ENCODE measurements around the gene SEC24D.
"Not testable (repeated sequence)": the region's sequence is repeated elsewhere in the genome, so short reads cannot be mapped to it uniquely, and the experiment has no call there.

Gene SEC24D

DNA sequence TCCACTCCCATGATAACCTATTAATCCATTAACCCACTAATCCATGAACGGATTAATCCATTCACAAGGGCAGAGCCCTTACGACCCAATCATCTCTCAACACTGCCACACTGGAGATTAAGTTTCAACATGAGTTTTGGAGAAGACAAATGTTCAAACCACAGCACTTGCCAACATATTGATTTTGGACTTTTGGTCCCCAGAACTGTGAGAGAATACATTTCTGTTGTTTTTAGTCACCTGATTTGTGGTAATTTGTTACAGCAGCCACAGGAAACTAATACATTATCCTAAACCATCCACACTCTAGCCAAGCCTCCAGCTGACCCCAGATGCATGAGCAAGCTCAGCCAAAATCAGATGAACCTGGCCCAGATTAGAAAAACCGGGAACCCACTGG is 22.4 kb downstream of the SEC24D start:
- DNase-seq (ENCODE audit: low spot score) (no peak), FAIRE-seq (no peak)

DNA sequence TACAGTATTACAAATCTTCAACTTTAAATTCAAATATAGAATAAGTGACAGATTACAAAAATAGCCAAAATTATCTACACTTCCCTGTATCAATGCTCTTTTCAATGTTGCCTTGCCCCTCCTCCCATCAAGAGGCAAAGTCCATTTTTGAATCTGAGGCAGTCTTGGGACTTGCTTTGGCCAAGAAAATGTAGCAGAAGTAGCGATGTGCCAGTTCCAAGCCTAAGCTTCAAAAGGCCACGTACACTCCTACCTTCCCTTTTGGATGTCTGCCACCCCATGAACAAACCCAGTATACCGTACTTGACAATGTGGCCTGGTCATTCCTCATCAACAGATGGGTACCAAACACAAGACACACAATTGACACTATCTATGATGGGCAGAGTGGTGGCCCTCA is 24.1 kb downstream of the SEC24D start:
- no peak for FAIRE-seq
- DNase-seq (ENCODE audit: low spot score): no peak

DNA sequence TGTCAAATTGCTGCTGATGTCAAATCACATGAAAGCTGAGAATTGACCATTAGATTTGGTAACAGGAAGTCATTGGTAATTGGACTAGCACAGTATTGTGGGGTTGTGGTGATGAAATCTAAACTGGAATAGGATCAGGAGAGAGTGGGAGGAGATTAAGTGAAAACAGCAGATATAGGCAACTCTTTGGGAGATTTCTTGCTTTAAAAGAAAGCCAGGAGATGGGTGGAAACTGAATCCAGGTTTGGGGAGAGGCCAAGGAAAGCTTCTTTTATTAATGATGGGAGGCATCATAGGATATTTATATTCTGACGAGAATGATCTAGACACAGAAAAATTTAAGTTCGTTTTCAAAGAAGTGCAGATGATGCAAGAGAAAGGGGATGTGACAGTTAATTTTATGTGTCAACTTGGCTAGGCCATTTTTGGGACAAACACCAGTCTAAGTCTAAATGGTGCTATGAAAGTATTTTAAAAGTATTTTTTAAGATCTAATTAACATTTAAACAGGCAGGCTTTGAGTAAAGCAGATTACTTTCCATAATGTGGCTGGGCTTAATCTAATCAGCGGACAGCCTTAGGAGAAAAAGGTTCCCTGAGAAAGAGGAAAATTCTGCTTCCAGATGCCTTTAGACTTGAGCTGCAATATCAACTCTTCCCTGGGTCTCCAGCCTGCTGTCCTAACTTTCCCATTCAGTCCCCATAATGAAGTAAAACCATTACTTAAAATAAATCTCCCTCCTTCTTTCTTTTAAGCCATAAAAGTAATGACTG is 24.7 kb downstream of the SEC24D start:
- DNase-seq (ENCODE audit: low spot score): no peak
- no peak for FAIRE-seq

DNA sequence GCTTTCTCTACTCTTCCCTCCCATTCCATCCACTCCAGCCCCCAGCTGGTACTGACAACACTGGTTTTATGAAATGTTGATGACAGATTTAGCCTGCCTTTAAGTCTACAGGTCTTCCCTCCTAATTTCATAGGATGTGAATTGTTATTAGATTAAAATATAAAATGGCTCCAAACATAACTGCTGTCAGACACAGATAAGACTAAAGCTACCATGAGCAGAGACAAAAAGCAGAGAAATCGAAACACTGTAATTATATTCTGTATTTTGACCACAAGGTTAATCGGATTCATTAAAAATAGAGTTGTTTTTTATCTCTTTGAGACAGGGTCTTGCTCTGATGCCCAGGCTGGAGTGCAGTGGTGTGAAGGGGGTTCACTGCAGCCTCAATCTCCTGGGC is 28.3 kb downstream of the SEC24D start:
- no peak for FAIRE-seq
- no peak for DNase-seq (ENCODE audit: low spot score)

DNA sequence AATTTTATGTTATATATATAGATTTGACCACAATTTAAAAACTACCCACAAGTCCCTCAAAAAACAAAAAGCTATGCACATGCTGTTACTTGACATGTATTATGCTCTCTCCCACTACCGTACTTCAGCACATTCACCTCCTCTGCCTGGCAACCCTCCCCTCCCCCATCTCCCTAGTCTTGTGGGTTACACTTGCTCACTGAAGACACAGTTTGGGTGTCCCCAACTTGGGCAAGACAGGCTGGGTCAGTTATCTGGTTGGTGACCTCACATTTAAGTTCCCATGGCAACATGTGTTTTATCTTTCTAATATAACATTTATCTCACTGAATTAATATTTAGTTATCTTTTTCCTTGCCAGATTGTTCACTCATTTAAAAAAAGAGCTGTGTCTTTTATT is 32.7 kb downstream of the SEC24D start:
- DNase-seq (ENCODE audit: low spot score) (no peak), FAIRE-seq (no peak)

DNA sequence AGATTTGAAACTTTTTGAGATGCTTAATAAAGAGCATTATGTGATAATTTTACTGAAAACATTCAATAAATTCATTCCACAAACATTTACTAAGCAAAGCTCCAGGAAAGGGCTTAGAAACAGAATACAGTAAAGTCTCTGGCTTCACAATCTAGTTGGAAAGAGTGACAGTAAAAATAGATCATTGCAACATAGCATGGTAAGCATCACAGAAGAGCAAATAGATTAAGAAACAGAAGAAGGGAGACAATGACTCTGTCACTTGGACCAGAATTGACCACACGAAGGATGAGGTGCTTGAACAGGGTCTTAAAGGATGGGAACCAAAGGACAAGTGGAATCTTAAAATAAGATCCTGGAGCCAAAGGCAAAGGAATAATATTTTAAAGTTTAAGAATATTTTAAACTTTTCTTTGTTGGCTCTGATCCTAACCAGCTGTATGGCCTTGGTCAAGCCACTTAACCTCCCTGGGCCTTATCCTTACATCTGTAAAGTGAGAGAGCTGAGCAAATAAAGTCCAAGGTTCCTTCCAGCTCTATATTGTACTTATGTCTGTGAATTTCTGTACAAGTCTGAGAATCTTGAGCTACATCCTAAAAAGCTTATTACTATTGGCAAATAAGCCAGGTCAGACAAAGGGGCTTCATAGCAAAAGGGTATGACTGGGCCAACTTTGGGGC is 33.9 kb downstream of the SEC24D start:
- no peak for DNase-seq (ENCODE audit: low spot score)
- FAIRE-seq: no peak

DNA sequence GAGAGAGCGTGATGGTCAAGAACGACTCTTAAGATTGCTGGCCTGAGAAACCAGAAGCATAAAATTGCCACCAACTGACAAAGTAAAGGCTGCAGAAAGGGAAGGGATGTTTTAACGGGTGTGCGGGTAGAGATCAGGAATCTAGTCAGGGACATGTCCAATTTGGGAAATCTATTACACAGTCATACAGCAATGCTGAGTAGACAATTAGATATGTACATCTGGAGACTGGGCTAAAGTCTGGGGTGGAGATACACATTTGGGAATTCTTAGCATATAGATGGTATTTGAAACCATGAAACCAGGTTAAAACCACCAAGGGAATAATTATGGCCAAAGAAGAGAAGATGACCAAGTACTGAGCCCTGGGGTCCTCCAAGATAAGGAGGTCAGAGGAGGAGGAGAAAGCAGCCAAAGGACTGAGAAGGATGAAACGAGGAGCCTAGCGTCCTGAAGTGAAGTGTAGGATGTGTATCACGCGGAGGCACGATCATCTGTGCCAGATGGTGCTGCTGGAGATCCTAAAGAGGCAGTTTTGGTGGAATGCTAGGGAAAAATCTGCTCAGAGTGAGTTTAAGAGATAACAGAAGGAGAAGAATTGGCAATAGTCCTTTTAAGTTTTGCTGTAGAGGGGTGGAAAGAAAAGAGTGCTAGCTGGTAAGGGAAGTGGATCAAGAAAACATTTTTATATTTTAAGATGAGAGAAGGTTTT is 36.5 kb downstream of the SEC24D start:
- FAIRE-seq (no peak), DNase-seq (ENCODE audit: low spot score) (no peak)

DNA sequence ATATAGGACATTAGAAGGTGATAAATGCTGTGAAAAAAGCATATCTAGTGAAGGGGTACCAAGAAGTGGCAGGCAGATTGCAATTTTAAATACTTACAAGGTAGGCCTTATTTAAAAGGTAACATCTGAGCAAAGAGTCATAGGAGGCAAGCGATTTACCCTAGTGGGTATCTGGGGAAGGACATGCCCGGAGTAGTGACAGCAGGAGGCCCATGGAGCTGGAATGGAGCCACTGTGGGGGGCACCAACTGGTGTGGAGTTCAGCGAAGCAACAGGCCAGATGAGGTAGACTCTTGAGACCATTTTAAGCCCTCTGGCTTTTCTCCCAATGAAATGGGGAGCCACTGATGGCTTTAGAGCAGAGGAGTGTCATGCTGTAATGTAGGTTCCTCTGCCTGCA is 37.3 kb downstream of the SEC24D start:
- FAIRE-seq (no peak), DNase-seq (ENCODE audit: low spot score) (no peak)

DNA sequence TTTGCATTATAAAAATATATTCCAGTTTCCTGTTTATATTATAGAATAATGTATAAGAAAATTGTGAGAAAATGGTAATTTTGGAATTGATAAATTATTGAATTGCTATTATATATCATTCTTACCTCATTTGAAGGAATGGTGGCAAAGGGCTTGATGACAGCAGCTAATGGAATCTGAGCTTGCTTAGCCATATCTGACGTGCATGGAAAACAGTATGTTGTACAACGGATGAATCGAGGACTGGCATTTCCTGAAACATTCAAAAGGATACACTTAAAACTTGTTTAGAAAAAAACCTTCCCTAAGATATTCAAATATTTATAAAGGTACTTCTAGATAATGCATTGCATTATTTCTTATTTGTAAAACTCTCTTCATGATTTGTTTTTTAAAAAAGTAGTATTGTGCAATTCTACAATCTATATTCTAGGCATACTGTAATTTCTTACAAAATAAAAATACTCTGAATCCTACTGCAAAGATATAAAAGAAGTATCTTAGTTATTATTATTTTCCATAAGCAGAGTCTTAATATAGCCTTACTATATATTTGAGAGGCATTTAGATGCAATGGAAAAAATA is 38.3 kb downstream of the SEC24D start:
- no peak for FAIRE-seq

DNA sequence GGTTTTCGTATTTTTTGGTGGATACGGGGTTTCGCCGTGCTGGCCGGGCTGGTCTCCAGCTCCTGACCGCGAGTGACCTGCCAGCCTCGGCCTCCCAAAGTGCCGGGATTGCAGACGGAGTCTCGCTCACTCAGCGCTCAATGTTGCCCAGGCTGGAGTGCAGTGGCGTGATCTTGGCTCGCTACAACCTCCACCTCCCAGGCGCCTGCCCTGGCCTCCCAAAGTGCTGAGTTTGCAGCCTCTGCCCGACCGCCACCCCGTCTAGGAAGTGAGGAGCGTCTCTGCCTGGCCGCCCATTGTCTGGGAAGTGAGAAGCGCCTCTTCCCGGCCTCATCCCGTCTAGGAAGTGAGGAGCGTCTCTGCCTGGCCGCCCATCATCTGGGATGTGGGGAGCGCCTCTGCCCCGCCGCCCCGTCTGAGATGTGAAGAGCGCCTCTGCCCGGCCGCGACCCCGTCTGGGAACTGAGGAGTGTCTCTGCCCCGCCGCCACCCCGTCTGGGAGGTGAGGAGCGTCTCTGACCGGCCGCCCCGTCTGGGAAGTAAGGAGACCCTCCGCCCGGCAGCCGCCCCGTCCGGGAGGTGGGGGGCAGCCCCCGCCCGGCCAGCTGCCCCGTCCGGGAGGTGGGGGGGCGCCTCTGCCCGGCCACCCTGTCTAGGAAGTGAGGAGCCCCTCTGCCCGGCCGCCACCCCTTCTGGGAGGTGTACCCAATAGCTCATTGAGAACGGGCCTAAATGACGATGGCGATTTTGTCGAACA is 44.1 kb downstream of the SEC24D start:
- FAIRE-seq; DNase-seq (ENCODE audit: low spot score): not testable (repeated sequence)

More for the DNA sequence above, 38.3 kb downstream of the SEC24D start:
- DNase-seq (ENCODE audit: low spot score): no peak

DNA sequence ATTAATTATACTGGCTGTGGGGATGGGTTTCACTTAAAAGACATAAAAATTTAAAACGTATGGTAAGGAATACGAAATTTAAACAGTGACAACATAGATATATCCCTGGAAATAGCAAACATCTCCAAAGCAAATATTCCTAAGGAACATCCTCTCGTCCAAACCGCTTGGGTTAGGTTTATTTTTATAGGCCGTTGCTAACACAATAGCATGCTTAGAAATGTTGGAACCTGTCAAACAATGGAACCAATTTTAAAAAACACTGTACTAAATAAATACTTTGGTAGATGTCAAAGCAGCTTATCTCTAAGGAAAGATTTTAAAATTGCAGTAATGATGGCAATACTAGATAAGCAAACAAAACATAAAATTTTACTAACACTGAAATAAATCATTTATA is 45.4 kb downstream of the SEC24D start:
- no peak for DNase-seq (ENCODE audit: low spot score)
- FAIRE-seq: no peak

DNA sequence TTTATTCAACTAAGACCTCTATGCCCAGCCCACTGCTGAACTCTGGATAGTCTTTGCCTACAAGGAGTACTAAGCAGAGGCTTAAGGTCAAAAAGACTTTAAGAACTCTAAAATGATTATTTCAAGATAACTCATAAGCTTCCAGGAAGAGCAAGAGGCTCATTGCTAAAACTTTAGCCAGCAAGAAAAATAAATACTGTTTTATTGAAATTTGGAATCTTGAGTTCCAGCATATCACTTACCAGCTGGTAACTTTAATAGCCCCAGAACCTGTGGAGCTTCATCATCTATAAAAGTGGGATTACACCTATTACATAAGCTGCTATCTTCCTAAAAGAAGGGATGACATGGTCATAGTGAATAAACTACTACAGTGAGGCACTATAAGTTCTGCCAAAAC is 47.0 kb downstream of the SEC24D start:
- DNase-seq (ENCODE audit: low spot score): no peak
- FAIRE-seq: no peak

DNA sequence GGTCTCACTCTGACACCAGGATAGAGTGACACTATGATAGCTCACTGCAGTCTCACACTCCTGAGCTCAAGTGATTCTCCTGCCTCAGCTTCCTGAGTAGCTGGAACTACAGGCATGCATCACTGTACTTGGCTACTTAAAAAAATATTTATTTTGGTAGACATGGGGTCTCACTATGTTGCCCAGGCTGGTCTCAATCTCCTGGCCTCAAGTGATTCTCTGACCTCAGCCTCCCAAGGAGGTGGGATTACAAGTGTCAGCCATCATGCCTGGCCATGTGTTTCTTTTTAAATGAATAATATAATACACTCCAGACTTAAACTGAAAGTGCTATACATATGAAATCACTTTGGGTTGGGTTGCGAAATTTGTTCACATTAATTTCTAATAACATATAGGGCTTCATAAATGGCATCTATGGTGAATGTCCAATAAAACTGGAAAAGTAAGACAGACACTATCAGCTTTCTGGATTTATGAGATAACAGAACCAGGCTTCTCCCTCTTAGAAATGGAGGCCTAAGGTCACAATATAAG is 48.0 kb downstream of the SEC24D start:
- no peak for DNase-seq (ENCODE audit: low spot score)
- no peak for FAIRE-seq

DNA sequence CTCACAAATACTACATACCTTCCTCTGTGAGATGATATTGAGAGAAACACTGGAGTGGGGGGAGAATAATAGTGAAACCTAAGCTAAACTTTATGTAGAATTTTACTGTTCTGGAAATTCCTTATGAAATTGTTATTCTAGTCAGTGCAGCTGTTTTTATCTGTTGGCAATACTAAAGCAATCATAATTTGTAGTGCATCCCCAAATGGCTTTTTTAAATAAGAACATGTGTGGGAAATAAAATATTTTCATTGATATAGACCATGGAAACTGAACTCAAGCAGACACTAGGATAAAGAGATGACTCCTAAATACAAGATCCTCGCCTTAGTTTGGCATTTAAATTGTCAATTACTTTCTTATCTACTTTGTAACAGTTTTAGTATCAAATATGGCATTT is 51.1 kb downstream of the SEC24D start:
- no peak for FAIRE-seq
- DNase-seq (ENCODE audit: low spot score): no peak

DNA sequence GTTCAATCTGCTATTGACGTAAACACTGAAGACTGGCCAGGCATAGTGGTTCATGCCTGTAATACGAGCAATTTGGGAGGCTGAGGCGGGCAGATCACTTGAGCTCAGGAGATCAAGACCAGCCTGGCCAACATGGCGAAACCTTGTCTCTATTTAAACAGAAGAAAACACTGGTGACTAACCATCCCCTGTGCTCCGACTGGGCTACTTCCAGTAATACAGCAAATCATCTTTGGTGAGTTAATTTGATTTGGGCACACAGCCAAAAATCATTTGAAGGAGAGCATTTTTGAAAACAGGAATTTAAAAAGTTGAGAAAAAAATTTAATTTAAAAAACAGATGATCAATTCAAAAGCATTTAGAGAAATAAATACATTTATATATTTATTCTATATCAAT is 52.0 kb downstream of the SEC24D start:
- DNase-seq (ENCODE audit: low spot score): no peak

DNA sequence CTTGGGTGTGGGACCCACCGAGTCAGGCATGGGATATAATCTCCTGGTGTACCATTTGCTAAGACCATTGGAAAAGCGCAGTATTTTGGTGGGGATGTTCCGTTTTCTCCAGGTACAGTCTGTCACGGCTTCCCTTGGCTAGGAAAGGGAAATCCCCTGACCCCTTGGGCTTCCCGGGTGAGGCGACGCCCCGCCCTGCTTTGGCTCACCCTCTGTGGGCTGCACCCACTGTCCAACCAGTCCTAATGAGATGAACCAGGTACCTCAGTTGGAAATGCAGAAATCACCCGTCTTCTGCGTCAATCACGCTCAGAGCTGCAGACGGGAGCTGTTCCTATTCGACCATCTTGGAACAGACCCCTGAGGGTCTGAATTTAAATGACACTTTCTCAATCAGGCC is 53.0 kb downstream of the SEC24D start:
- FAIRE-seq; DNase-seq (ENCODE audit: low spot score): not testable (repeated sequence)

More for the DNA sequence above, 52.0 kb downstream of the SEC24D start:
- FAIRE-seq: no peak

DNA sequence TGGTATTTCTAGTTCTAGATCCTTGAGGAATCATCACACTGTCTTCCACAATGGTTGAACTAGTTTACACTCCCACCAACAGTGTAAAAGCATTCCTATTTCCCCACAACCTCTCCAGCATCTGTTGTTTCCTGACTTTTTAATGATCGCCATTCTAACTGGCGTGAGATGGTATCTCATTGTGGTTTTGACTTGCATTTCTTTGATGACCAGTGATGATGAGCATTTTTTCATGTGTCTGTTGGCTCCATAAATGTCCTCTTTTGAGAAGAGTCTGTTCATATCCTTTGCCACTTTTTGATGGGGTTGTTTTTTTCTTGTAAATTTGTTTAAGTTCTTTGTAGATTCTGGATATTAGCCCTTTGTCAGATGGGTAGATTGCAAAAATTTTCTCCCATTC is 58.3 kb downstream of the SEC24D start:
- not testable (repeated sequence) for FAIRE-seq

DNA sequence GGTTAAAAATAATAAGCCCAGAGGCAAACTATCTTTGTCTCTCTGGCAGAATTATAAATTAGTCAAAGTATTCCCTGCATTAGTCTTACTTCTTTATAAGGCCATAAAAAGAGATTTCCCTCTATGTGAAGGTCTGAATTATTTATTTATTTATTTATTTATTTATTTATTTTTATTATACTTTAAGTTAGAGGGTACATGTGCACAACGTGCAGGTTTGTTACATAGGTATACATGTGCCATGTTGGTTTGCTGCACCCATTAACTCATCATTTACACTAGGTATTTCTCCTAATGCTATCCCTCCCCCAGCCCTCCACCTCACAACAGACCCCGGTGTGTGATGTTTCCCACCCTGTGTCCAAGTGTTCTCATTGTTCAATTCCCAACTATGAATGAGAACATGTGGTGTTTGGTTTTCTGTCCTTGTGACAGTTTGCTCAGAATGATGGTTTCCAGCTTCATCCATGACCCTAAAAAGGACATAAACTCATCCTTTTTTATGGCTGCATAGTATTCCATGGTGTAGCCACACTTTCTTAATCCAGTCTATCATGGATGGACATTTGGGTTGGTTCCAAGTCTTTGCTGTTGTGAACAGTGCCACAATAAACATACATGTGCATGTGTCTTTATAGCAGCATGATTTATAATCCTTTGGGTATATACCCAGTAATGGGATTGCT is 58.8 kb downstream of the SEC24D start:
- not testable (repeated sequence) for FAIRE-seq; DNase-seq (ENCODE audit: low spot score)

More for the DNA sequence above, 58.3 kb downstream of the SEC24D start:
- DNase-seq (ENCODE audit: low spot score): not testable (repeated sequence)

DNA sequence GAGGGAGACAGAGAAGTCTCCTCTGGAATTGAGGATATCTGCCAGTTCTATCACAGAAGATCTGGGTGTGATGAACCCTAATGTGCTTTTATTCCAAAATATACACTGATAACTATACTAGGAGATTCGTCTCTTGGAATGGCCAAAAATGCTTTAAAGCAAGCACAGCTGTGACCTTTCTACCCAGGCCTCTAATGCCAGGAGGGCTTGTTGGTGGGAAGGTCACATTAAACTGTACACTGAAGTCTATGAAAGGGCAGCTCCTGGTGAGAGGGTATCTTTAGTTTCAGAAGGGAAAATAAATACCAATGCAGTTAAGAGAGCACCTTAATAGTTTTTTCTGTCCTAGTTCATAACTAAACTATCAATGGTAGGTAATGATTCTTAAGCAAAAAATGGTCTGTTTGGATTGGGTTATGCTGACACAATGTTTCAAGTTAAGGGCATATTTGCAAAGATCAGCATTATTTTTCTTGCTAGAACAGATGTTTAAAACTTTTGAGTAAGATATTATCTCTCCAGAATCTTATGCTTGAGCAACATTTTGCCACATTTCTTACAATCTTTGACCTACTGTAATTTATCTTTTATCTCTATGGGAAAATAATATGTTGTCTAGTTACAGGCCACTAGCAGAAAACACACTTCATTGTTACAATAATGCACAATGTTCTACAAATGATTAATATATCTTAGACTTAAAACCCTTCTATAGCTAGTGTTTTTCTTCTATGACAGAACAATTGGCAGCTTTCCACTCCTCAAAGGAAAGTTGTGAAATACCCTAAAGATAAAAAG is 59.6 kb downstream of the SEC24D start:
- DNase-seq (ENCODE audit: low spot score): no peak
- no peak for FAIRE-seq

Data from RCC 7860 (cell line).